Right renal cortex interstitium (tissue), 3 donors: ENCODE results near the gene CELA2A. TPM values are rescaled to one million over a fixed set of nuclear protein-coding genes. Genes with fewer than 3 reads are reported as not detected.

Source experiments
- polyA plus RNA-seq, 3 donors: library from polyadenylated mRNA; unstranded; fragments of 120-200 nt; gene quantifications; one replicate each; pipeline ENCODE4 v1.2.1, GENCODE V29; 2013; ENCODE audit not compliant: insufficient read length in 3 of 3

Gene CELA2A
- polyA plus RNA-seq, 3 donors, result 0.31 to 0.35 TPM; not detected in 1

Other genes with a start within 250 kb of the CELA2A start
- 1 to 10 TPM; 2.4 to 3.6 (median 3.2) TPM for gene FHAD1, start 209.5 kb upstream of the CELA2A start, polyA plus RNA-seq
- gene EFHD2, start 46.8 kb upstream of the CELA2A start, polyA plus RNA-seq, result 10 to 100 TPM in 2 of 3 donors, 1 to 10 TPM in 1; 8.2 to 11.9 (median 10.8) TPM
- gene CTRC, start 18.3 kb upstream of the CELA2A start, polyA plus RNA-seq, result under 1 TPM in 1 of 3 donors, not detected in 2; 0.08 TPM
- under 1 TPM in 2 of 3 donors, not detected in 1; 0.28 to 0.42 TPM for gene CELA2B, start 19.4 kb downstream of the CELA2A start, polyA plus RNA-seq
- gene CASP9, start 67.5 kb downstream of the CELA2A start, polyA plus RNA-seq, result 10 to 100 TPM; 22.6 to 26.9 (median 25.8) TPM
- gene DNAJC16, start 70.1 kb downstream of the CELA2A start, polyA plus RNA-seq, result 10 to 100 TPM; 30.1 to 34.0 (median 32.1) TPM
- gene AGMAT, start 128.3 kb downstream of the CELA2A start, polyA plus RNA-seq, result 10 to 100 TPM; 25.2 to 37.8 (median 35.5) TPM
- gene DDI2, start 160.7 kb downstream of the CELA2A start, polyA plus RNA-seq, result 10 to 100 TPM; 18.2 to 18.8 (median 18.3) TPM
- gene PLEKHM2, start 227.6 kb downstream of the CELA2A start, polyA plus RNA-seq, result 10 to 100 TPM; 37.9 to 46.7 (median 43.0) TPM